GM19351 (cell line): ENCODE measurements around the gene OR10W1.

ENCODE experiments used
- ATAC-seq: cut with Tn5 transposase; IDR thresholded peaks from one replicate; pipeline ENCODE4 v1.9.1; 2021; ENCODE audit warnings: mild to moderate bottlenecking, moderate library complexity; ENCODE audit not compliant: unreplicated experiment

The OR10W1 gene, protein sequence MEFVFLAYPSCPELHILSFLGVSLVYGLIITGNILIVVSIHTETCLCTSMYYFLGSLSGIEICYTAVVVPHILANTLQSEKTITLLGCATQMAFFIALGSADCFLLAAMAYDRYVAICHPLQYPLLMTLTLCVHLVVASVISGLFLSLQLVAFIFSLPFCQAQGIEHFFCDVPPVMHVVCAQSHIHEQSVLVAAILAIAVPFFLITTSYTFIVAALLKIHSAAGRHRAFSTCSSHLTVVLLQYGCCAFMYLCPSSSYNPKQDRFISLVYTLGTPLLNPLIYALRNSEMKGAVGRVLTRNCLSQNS

GRCh38 chr11:58268142-58268541 lies at the start of gene OR10W1:
TSS of gene OR10W1 (minus strand) at chr11:58268260. CDS start at chr11:58267858, 402 bp downstream.
- ATAC-seq: no peak

GRCh38 chr11:58316142-58316541 lies 48.1 kb upstream of the OR10W1 start:
- ATAC-seq: no peak

- ATAC-seq: no peak
Observed at GRCh38 chr11:58301576-58301975, 33.5 kb upstream of the OR10W1 start.

DNA sequence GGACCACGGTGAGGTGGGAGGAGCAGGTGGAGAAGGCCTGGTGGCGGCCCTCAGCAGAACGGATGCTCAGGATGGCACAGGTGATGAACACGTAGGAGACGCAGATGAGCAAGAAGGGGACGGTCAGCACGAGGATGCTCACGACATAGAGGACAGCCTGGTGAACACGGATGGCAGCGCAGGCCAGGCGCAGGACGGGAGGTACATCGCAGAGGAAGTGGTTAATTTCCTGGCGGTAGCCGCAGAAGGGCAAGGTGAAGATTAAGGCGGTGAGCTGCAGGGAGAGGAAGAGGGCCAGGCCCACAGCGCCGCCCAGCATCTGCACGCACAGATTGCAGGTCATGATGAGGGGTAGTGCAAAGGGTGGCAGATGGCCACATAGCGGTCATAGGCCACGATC lies 24.0 kb upstream of the OR10W1 start:
- no peak for ATAC-seq

GRCh38 chr11:58289266-58289665 lies 21.2 kb upstream of the OR10W1 start:
- no peak for ATAC-seq

- peak; percentile 96 for ATAC-seq
Observed at GRCh38 chr11:58286249-58286648, 18.2 kb upstream of the OR10W1 start.

- no peak for ATAC-seq
Observed at GRCh38 chr11:58285483-58286040, 17.5 kb upstream of the OR10W1 start.

GRCh38 chr11:58276151-58276550 lies 8.1 kb upstream of the OR10W1 start:
- ATAC-seq: no peak

- ATAC-seq: no peak
Observed at GRCh38 chr11:58275002-58275401, 6.9 kb upstream of the OR10W1 start.

GRCh38 chr11:58259983-58260382 lies 8.1 kb downstream of the OR10W1 start:
- ATAC-seq: no peak

DNA sequence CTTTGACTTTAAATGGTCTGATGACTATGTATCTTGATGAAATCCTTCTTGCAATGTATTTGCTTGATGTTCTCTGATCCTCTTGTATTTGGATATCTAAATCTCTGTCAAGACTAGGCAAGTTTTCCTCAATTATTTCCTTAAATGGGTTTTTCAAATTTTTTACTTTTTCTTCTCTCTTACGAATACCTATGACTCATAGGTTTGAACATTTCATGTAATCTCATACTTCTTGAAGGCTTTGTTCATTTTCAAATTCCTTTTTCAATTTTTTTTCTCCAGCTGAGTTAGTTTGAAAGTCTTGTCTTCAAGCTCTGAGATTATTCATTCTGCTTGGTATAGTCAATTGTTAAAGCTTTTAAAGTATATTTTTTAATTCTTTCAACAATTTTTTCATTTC lies 13.1 kb downstream of the OR10W1 start:
- ATAC-seq: no peak

DNA sequence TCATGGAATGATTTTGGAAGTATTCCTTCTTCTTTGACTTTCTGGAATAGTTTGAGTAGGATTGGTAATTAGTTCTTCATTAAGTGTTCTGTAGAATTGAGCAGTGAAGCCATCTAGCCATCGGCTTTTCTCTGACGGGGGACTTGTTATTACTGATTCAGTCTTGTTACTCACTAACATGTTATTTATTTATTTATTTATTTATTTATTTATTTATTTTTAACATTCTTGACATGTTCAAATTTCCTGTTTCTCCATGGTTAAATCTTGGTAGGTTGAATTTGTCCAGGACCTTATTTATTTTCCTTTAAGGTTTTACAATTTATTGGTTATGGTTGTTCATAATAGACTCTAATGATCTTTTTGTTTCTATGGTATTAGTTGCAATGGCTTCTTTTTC lies 24.1 kb downstream of the OR10W1 start:
- no peak for ATAC-seq

DNA sequence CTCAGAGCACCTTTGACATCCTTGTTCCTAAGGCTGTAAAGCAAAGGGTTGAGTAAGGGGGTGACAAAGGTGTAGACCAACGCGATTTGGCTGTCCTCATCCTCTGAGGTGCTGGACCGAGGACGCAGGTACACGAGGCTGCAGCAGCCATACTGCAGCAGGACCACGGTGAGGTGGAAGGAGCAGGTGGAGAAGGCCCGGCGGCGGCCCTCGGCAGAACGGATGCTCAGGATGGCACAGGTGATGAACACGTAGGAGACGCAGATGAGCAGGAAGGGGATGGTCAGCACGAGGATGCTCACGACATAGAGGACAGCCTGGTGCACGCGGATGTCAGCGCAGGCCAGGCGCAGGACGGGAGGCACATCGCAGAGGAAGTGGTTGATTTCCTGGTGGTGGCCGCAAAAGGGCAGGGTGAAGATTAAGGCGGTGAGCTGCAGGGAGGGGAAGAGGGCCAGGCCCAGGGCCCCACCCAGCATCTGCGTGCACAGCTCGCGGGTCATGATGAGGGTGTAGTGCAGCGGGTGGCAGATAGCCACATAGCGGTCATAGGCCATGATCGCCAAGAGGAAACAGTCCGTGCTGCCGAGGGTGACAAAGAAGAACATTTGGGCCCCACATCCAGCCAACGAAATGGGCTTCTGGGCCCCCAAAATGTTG lies 40.0 kb downstream of the OR10W1 start:
- ATAC-seq: no peak

DNA sequence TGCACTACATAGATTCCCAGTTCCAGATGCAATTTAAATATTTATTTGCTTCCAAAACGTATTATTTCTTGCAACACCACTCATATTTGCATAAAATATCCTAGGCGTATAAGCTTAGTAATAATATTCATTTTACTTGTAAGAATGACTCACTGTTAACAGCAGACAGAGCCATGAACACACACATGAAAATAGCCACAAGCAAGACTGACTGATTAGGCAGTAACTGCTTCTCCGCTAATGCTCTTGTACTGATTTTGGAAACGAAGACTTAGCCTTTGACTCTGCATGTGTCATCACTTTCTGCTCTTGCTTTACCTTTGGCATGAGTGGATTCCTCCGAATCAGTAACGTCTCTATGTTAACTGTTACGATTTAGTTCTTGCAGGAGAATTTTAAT lies 45.3 kb downstream of the OR10W1 start:
- ATAC-seq: no peak
